Measurements from ENCODE around the gene GABPB1.

DNA sequence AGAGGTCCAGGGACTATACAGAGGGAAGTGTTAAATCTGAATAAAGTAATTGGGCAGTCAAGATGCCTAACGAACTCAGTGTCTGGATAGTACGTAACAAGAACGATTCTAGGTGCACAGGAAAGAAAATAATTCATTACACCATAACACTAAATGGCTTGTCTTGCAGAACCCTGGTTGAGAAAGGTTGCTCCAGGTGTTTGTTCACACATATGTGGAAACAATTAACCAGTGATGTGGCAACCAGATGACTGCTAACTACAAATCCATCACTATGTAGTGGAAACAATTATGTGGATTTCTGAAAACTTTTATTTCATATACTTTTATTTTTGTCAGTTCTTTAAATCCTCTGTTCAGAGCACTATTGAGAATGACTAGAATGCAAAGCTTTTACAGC, 79.1 kb downstream of the GABPB1 start:
- TF ChIP-seq, protein P1, sequence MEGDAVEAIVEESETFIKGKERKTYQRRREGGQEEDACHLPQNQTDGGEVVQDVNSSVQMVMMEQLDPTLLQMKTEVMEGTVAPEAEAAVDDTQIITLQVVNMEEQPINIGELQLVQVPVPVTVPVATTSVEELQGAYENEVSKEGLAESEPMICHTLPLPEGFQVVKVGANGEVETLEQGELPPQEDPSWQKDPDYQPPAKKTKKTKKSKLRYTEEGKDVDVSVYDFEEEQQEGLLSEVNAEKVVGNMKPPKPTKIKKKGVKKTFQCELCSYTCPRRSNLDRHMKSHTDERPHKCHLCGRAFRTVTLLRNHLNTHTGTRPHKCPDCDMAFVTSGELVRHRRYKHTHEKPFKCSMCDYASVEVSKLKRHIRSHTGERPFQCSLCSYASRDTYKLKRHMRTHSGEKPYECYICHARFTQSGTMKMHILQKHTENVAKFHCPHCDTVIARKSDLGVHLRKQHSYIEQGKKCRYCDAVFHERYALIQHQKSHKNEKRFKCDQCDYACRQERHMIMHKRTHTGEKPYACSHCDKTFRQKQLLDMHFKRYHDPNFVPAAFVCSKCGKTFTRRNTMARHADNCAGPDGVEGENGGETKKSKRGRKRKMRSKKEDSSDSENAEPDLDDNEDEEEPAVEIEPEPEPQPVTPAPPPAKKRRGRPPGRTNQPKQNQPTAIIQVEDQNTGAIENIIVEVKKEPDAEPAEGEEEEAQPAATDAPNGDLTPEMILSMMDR (IDR thresholded peaks at IDR 0.05) = no peak
- TF ChIP-seq POLR2AphosphoS5 (IDR thresholded peaks at IDR 0.05) (no peak), EP300 (IDR thresholded peaks at IDR 0.05) (no peak), POLR2A (IDR thresholded peaks at IDR 0.05) (no peak)

Measured in suprapubic skin (tissue), 4 donors.